Measurements from ENCODE around the gene AGO3.

Gene AGO3

DNA sequence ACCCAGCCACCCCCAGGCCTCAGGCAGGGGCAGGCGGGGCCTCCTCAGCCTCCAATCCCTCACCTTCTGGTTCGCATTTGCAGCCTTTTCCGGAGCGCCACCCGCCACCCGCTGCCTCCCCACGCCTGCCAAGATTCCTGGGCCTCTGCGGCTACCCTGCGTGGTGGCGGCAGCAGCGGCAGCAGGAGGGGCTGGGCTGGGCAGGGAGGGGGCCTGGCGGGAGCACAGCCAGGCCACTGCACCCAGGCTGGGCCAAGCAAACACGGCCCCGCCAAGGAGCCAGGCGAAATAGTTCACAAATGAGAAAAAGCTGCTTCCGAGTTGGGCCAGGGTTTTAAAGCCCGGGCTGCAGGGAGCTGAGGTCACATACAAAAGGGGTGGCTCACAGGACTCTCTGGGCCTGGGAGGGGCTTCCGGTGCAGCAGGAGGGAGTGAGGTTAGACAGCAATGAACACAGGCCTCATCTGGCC lies 184.3 kb downstream of the AGO3 start:
- DNase-seq (ENCODE audit: low read depth) = no peak
- no peak overlapping the region for H3K4me3 ChIP-seq (ENCODE audit: low read depth, low read length)
- TF ChIP-seq, protein P1, sequence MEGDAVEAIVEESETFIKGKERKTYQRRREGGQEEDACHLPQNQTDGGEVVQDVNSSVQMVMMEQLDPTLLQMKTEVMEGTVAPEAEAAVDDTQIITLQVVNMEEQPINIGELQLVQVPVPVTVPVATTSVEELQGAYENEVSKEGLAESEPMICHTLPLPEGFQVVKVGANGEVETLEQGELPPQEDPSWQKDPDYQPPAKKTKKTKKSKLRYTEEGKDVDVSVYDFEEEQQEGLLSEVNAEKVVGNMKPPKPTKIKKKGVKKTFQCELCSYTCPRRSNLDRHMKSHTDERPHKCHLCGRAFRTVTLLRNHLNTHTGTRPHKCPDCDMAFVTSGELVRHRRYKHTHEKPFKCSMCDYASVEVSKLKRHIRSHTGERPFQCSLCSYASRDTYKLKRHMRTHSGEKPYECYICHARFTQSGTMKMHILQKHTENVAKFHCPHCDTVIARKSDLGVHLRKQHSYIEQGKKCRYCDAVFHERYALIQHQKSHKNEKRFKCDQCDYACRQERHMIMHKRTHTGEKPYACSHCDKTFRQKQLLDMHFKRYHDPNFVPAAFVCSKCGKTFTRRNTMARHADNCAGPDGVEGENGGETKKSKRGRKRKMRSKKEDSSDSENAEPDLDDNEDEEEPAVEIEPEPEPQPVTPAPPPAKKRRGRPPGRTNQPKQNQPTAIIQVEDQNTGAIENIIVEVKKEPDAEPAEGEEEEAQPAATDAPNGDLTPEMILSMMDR (IDR thresholded peaks at IDR 0.05; ENCODE audit: insufficient read depth, low read depth, low read length, missing control alignments) = no peak

- TF ChIP-seq, protein P1 (IDR thresholded peaks at IDR 0.05; ENCODE audit: insufficient read depth, low read depth, low read length, missing control alignments) = no peak
- no peak for DNase-seq (ENCODE audit: low read depth)
- H3K4me3 ChIP-seq (ENCODE audit: low read depth, low read length) = no peak overlapping the region
These were observed 185.0 kb downstream of the AGO3 start for GRCh38 chr1:36115931-36116330.

DNA sequence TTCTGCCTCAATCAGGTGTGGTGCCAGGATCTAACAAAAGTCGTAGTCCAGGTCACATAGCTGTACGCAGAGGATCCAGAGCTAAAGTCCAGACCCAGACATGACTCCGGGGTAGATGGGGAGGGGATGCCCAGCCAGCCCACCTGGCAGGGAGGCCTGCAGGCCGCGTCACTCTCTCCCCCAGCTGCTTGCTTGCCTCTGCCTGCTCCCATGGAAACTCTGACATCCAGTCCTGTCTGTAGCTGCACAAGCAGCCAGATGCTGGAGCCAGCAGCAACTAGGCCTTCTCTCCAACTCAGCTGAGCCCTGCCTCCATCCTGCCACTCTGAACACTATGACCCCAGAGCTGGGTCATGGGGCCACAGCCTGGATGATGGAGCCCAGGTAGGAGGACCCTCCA lies 186.0 kb downstream of the AGO3 start:
- TF ChIP-seq, protein P1 (IDR thresholded peaks at IDR 0.05; ENCODE audit: insufficient read depth, low read depth, low read length, missing control alignments) = no peak
- DNase-seq (ENCODE audit: low read depth) = no peak
- no peak overlapping the region for H3K4me3 ChIP-seq (ENCODE audit: low read depth, low read length)

GRCh38 chr1:36118447-36119204 lies 187.7 kb downstream of the AGO3 start:
- TF ChIP-seq, protein P1 (IDR thresholded peaks at IDR 0.05; ENCODE audit: insufficient read depth, low read depth, low read length, missing control alignments) = no peak
- no peak for DNase-seq (ENCODE audit: low read depth)
- no peak overlapping the region for H3K4me3 ChIP-seq (ENCODE audit: low read depth, low read length)

DNA sequence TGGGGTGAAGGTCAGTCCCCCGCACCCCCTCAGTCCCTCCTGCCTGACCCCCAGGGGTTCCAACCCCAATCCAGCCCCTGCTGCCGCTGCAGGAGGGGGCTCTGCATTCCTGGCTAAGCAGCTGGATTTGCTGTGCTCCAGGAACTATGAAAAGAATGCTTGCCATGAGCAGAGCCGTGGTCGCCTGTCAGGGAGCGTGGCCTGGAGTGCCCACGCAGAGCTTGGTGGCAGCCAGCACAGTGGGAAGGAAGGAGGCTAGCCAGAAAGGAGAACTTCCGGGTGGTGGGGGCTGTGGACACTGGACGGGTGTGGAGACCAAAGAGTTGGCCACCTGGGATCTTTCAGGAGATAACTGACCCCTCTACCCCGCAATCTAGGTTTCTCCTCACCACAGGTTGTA lies 188.6 kb downstream of the AGO3 start:
- no peak for DNase-seq (ENCODE audit: low read depth)
- H3K4me3 ChIP-seq (ENCODE audit: low read depth, low read length) = no peak overlapping the region
- TF ChIP-seq, protein P1 (IDR thresholded peaks at IDR 0.05; ENCODE audit: insufficient read depth, low read depth, low read length, missing control alignments) = no peak
